HL-60/S4 treated with retinoic acid at 250 ng/mL for 4 days and 3 days (cell line): Measurements from ENCODE around the gene KIZ.
"Not testable (repeated sequence)": the region's sequence is repeated elsewhere in the genome, so short reads cannot be mapped to it uniquely, and the experiment has no call there.

Experiments
- in situ Hi-C: fragments of 300-500 bp; cut with MboI; formaldehyde crosslinking; loops from 2 replicates; pipeline ENCODE4 v1.7.0; 2022; ENCODE audit warnings: low sequenced_read_pairs

Gene KIZ

DNA sequence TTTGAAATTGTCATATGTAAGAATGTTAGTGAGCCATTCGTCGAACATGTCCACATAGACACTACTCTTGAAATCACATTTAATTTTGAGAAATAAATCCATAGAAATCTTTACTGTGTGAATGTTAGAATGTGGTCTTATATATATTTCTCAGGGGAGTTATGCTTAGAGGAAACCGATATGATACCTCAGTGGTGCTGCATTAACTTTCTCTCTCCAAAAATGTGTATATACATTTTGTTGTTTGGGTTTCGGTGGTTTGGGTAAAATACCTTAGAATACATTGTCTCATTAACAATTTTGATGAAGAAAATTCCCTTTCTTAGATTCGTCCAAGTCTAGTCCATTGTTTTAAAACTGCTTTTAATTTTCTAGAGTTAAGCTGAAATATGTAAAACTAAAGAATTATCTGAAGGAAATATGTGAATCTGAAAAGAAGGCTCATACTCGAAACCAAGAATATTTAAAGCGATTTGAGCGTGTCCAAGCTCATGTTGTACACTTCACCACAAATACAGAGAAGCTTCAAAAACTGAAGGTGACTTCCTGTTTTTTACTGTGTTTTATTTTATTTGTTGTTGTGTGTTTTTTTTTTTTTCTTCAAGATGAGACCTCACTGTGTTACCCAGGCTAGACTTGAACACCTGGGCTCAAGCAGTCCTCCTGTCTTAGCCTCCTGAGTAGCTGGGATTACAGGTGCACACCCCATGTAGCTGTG lies 10.3 kb downstream of the KIZ start:
- in situ Hi-C loops = no loop called here

GRCh38 chr20:21137078-21137477 lies 11.2 kb downstream of the KIZ start:
- in situ Hi-C loops = no loop called here

- in situ Hi-C loops = no loop called here
These were observed 14.1 kb downstream of the KIZ start for GRCh38 chr20:21139881-21140566.

- in situ Hi-C loops = no loop called here
These were observed 15.9 kb downstream of the KIZ start for GRCh38 chr20:21141825-21142224.

GRCh38 chr20:21143194-21143890 lies 17.5 kb downstream of the KIZ start:
- in situ Hi-C loops = no loop called here

DNA sequence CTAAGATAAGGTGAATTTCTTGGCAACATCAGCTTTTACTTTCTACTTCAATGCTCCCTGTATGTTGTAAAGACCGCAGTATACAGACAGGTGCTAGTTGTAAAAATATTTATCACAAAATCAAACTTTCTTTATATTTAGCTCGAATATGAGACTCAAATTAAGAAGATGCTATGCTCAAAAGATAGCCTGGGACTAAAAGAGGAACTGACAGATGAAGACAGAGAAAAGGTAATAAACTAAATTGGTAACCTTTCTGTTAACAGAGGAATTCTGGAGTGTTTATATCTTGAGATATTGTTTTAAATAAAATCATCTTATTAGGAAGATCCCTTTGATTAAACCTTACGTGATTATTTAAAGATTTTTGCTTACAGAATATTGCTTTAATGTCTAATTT lies 19.5 kb downstream of the KIZ start:
- in situ Hi-C loops = no loop called here

GRCh38 chr20:21146215-21146614 lies 20.3 kb downstream of the KIZ start:
- in situ Hi-C loops = no loop called here

GRCh38 chr20:21147593-21147992 lies 21.7 kb downstream of the KIZ start:
- in situ Hi-C loops = no loop called here

GRCh38 chr20:21149344-21149743 lies 23.5 kb downstream of the KIZ start:
- in situ Hi-C loops = no loop called here

GRCh38 chr20:21151791-21152190 lies 25.9 kb downstream of the KIZ start:
- in situ Hi-C loops = no loop called here

DNA sequence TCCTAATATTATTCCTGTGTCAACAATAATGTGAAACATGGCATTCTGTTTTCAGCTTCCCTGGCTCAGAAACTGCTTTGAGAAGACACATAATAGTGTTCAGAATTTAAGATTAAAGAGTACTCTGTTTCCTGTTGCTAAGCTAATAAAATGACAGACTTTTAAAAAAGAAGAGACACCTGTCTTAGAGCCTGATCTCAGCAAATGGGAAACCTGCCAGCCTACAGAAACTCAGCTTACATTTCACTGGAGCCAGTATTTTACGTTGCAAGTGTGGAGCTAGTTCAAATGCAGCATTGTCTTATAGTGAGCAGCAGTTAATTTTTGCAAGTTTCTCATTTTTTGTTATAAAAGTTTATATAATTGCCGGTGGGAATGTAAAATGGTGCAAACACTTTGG lies 28.8 kb downstream of the KIZ start:
- in situ Hi-C loops = no loop called here

DNA sequence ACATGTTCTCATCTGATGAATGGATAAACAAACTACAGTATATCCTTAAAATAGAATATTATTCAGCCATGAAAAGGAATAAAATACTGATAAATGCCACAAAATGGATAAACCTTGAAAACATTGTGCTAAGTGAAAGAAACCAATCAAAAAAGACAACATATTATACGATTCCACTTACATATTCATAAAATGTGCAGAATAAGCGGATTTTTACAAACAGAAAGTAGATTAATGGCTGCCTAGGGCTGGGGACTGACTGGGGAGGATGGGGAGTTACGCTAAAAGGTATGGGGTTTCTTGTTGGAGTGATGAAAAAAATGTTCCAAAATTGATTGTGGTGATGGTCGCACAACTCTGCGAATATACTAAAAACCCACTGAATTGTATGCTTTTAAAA lies 29.4 kb downstream of the KIZ start:
- in situ Hi-C loops = no loop called here

- in situ Hi-C loops = no loop called here
These were observed 30.4 kb downstream of the KIZ start for GRCh38 chr20:21156266-21156665.

DNA sequence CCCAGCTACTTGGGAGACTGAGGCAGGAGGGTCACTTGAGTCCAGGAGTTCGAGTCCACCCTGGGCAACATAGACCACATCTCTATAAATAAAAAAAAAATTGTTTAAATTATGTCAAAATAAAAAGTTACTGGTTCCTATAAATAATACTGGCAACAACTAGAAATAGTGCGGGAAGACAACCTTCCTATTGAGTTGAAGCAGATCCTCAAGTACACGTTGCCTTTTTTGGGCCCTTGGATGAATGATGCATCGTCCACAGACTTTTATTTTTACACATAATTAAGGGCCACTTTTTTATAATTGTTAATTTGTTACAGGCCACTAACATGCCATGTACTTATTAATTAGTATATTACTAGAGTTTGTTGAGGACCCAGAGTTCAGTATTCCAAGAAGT lies 31.1 kb downstream of the KIZ start:
- in situ Hi-C loops = no loop called here

DNA sequence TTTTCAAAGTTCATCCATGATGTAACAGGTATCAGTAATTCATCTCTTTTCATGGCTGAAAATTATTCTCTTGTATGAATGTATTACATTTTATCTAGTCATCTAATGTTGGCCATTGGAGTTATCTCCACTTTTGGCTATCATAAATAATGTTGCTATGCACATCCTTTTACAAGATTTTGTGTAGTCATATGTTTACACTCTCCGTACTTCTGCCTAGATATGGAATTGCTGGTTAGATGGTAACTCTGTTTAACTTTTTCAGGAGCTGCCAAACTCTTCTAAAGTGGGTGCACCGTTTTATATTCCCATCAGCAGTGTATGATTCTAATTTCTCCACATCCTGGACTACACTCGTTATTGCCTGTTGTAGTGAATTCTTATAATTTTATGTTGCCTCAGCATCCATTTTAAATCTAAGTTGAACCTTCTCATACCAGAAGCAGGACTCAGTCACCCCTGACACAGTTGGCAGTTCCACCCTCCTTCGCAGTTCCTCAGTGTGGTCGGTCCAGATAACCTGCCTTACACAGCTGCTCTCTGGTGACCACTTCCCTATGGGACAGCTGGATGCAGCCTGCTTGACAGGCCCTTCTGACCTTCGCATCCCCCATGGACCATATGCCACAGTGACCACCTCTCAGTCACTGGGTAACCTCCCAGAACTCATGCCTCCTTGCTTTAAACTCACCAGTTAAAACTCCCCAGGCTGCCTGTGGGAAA lies 33.9 kb downstream of the KIZ start:
- in situ Hi-C loops = no loop called here

GRCh38 chr20:21161926-21162325 lies 36.0 kb downstream of the KIZ start:
- in situ Hi-C loops = no loop called here

DNA sequence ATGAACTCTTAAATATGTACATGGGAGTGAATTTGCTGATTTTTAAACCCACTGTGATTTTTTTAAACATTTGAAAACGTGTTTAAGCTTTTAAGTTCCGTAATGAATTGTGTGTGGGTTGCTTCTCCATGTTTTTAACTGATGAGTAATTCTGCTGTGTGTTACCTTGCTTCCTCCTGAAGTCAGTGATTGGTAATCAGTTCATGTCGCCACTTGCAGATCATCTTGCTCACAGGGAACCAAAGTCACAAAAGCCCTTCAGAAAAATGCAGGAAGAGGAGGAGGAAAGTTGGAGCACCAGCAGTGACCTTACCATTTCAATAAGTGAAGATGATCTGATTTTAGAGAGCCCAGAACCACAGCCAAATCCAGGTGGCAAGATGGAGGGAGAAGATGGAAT lies 36.7 kb downstream of the KIZ start:
- in situ Hi-C loops = no loop called here

- in situ Hi-C loops = no loop called here
These were observed 40.9 kb downstream of the KIZ start for GRCh38 chr20:21166801-21167200.

DNA sequence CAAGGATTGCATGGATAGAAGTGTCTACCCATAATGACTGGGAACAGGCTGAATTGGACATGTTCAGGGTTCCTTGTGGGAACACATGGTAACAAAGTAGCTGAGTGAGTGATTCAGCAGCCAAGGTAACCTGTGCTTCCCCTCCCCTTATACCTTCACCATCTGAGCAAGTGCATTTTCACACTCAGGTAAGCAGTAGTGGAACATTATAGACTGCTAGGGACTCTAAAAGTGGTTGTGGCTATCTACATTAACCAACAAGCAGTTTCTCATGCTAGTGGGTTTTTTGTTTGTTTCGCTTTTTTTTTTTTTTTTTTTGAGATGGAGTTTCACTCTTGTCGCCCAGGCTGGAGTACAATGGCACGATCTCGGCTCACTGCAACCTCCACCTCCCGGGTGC lies 41.4 kb downstream of the KIZ start:
- in situ Hi-C loops = no loop called here

DNA sequence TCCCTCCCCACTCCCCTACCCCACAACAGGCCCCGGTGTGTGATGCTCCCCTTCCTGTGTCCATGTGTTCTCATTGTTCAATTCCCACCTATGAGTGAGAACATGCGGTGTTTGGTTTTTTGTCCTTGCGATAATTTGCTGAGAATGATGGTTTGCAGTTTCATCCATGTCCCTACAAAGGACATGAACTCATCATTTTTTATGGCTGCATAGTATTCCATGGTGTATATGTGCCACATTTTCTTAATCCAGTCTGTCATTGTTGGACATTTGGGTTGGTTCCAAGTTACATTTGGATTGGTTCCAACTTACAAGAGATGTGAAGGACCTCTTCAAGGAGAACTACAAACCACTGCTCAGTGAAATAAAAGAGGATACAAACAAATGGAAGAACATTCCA lies 42.2 kb downstream of the KIZ start:
- in situ Hi-C loops = not testable (repeated sequence)

DNA sequence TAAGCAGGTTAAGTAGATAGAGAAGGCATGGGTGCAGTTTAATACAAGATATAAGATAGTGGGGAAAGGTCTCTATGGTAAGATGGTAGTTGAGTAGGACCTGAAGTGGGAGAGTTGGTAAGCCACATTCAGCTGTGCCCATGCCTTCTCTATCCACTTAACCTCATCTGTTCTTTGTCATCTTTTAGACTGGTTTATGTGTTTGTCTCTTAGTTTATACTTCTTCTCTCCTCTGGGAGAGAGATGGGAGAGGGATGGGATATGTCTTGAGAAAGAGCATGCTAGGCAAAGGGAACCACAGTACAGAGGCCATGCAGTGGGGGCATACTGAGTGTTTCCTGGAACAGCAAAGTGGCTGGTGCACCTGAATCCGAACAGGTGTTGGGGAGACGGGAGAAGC lies 46.7 kb downstream of the KIZ start:
- in situ Hi-C loops = no loop called here

GRCh38 chr20:21173485-21173884 lies 47.6 kb downstream of the KIZ start:
- in situ Hi-C loops = no loop called here
